Measurements from ENCODE around the gene STX2. TPM values are rescaled to one million over a fixed set of nuclear protein-coding genes. Genes with fewer than 3 reads are reported as not detected.
"Not testable (repeated sequence)": the region's sequence is repeated elsewhere in the genome, so short reads cannot be mapped to it uniquely, and the experiment has no call there.

STX2 gene
- total RNA-seq, 1 donor from 2014 or later: 19.6 TPM

- DNase-seq (ENCODE audit: low spot score): no peak
- intact Hi-C loops (cut with DNase I): no loop called here
Measured at GRCh38 chr12:130813949-130814348, 25.1 kb downstream of the STX2 start.

DNA sequence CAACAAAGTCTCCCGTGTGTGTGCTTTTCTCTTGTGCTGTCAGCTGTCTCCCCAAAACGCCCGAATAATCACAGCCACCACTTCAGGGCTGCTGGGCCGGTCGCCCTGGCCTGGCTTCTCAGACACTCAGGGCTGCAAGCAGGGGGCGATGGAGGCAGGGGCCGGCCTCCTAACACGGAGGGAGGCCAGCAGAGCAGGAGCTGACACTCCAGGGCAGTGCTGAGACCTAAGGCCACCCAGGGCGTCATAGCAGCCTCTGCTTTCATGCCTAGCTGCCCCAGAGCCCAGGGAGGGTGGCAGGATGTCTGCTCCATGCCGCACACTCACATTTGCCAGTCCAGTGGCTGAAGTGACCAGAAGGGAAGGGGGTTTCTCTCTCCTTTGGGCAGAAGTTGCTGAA lies 25.6 kb downstream of the STX2 start:
- no peak for DNase-seq (ENCODE audit: low spot score)
- intact Hi-C loops (cut with DNase I): no loop called here

DNA sequence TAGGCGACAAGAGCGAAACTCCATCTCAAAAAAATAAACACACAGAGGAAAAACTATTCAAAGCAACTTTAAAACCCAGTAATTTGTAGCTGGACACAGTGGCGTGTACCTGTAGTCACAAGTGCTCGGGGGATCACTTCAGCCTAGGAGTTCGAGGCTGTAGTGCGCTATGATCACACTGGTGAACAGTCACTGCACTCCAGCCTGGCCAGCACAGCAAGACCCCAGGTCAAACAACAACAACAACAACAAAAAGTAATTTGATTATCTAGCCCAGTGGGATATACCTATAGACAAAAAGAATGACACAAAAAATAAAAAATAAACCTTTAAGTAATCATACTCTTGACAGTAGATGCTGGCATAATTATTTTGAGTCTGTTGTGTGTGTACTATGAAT lies 29.3 kb downstream of the STX2 start:
- no peak for DNase-seq (ENCODE audit: low spot score)
- intact Hi-C loops (cut with DNase I): no loop called here

DNA sequence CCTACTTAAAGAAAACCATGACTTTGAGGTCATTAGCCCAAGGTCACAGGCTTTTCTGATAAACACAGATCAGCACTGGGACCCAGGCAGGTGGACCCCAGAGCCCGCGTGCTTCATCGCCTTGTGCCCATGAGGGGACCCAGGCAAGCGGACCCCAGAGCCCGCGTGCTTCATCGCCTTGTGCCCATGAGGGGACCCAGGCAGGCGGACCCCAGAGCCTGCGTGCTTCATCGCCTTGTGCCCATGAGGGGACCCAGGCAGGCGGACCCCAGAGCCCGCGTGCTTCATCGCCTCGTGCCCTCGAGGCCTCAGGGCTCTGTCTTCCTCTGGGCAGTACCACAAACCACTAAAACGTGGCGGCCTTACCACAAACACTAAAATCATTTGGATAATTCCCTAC lies 31.7 kb downstream of the STX2 start:
- DNase-seq (ENCODE audit: low spot score): no peak
- intact Hi-C loops (cut with DNase I): no loop called here

DNA sequence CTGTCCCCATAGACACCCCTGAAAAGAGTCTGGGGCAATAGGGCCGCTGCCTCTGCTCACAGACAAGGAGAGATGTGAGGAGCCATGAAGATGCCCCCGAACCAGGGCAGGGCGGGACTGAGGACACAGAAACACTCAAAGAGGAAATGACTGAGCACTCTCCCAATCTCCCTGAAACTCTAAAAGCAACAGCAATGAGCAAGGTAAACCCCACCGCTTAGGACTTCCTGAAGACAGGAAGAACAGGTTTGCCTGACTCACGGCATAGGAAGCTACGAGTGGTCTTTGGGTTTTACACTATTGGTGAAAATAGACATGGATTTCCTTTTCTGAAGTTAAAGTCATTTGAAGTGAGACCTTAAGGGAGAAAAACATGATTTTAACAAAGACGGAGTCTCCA lies 32.5 kb downstream of the STX2 start:
- no peak for DNase-seq (ENCODE audit: low spot score)
- intact Hi-C loops (cut with DNase I): no loop called here

DNA sequence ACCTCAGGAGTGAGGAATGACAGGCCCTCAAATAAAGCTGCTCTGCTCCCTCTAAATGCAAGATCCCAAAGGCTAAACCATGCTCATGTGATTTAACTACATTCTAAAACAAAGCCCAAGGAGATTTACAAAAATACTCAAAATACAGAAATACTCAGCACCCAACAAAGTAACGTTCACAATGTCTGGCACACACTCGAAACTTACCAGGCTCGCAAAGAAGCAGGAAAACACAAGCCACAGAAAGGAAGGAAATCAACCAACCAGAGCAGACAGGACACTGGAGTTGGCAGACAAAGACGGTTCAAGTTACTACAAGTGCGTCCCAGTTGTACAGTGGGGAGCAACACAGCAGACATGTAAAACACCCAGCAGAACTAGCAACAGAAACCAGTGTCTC lies 33.4 kb downstream of the STX2 start:
- no peak for DNase-seq (ENCODE audit: low spot score)
- intact Hi-C loops (cut with DNase I): no loop called here

- DNase-seq (ENCODE audit: low spot score): no peak
- intact Hi-C loops (cut with DNase I): no loop called here
Measured at GRCh38 chr12:130804216-130804615, 34.8 kb downstream of the STX2 start.

DNA sequence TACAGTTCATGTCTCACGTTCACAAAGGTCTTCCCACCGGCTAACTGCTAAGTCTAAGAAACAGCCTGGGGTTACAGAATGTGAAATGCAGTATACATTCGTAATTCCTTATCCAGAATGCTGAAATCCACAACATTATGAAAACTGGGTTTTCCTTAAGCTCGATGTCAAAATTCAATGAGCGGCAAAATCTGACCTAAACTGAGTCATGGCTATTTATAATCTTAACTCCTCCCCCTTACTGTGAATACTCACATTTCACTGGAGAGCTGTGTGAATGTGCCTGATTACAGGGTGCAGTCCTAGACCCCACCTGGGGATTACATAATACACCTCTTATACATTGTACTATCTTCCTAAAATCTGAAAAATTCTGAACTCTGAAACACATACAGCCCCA lies 35.3 kb downstream of the STX2 start:
- intact Hi-C loops (cut with DNase I): no loop called here
- no peak for DNase-seq (ENCODE audit: low spot score)

DNA sequence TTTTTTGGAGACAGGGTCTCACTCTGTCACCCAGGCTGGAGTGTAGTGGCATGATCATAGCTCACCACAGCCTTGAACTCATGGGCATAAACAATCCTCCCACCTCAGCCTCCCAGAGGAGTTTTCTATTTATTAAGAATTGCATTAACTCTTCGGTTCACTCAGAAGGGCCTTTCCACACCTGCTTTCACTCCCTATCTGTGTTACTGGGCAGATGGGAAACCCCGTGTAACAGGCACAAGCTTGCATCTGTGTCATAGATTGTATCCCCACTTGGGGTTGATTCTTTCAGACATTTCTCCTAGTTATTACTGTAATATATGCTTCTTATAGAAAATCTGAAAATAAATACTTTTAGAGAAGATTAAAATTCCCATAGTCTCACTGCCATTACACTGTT lies 38.7 kb downstream of the STX2 start:
- DNase-seq (ENCODE audit: low spot score): no peak
- intact Hi-C loops (cut with DNase I): no loop called here

DNA sequence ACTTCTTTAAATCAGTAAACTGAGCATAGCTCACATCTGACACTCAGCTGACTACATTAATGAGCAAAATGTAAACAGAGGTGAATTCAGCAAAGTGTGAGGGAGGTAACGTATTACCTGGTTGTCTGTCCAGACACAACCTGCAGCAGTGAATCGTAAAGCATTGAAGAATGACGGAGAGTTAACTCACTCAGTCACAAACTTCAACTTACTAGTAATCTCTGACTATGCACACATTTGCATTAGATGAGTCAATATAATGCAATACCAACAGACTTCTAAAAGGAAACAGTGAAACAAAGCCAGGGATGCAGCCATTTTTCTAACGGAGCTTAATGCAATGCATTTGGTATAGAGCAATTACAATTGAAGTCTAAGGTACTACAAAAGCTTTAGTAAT lies 40.0 kb downstream of the STX2 start:
- intact Hi-C loops (cut with DNase I): no loop called here
- no peak for DNase-seq (ENCODE audit: low spot score)

DNA sequence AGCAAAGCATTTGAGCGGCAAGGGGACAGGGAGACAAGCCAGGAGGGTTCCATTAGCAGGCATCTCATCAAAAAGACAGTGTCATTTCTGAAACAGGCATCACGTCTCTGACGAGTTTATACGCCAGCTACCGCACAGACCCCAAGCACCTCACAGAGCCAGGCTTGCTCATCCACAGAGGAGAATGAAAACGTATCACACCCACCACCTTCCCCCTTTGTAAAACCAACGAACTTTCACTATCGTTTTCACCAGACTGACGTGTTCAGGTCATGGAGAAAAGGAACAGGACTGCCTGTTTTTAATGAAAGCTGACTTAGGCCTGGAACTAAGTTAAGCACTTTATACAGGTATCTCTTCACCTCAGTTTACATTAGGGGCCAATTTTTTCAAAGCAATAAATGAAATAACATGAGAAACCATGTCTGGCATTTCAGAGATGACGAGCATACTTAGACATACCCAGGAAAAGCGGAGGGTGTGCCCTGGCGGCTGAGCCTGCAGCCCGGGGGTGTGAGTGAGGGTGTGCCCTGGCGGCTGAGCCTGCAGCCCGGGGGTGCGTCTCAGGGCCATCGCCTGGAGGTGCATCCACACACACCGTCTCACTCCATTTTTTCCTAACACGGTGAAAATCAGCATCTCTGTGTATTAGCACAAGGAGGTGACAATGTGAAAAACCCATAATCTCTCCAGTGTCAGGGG lies 41.9 kb downstream of the STX2 start:
- no peak for DNase-seq (ENCODE audit: low spot score)
- intact Hi-C loops (cut with DNase I): no loop called here

- DNase-seq (ENCODE audit: low spot score): no peak
- intact Hi-C loops (cut with DNase I): no loop called here
Measured at GRCh38 chr12:130795906-130796305, 43.1 kb downstream of the STX2 start.

DNA sequence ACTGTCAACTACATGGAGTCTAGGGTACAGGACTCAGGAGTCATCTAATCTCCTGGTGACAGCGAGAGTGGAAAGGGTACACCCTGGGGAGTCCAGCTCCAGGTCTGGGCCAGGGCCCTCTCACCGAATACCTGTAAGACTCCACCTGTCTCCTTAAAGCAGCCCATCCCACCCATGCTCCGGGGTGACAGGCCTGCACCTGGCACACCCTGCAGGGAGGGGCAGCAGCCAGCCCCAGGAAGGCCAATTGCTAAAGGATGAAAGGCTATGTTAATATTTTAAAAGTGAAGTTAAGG lies 45.5 kb downstream of the STX2 start:
- peak; percentile 60 for DNase-seq (ENCODE audit: low spot score)
- intact Hi-C loops (cut with DNase I): no loop called here

- DNase-seq (ENCODE audit: low spot score): peak; percentile 33
- intact Hi-C loops (cut with DNase I): no loop called here
Measured at GRCh38 chr12:130792821-130793553, 46.1 kb downstream of the STX2 start.

DNA sequence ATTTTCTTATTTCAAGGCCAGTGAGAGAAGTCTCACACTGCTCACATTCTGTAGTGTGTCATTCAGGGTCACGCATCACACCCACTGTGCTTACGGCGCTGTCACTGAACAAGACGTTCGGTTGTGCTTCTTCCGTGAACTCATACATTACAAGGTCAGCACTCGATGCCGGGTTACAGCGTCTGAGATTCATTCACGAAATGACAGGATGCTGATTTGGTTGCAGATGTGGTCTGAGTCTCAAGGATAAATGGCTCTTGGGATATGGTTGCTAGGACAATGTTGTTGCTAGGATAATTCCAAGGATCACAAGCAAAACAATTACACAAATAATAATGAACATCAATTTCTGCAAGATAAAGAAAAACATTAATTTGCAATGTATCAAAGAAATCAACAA lies 47.4 kb downstream of the STX2 start:
- intact Hi-C loops (cut with DNase I): no loop called here
- DNase-seq (ENCODE audit: low spot score): peak; percentile 24

DNA sequence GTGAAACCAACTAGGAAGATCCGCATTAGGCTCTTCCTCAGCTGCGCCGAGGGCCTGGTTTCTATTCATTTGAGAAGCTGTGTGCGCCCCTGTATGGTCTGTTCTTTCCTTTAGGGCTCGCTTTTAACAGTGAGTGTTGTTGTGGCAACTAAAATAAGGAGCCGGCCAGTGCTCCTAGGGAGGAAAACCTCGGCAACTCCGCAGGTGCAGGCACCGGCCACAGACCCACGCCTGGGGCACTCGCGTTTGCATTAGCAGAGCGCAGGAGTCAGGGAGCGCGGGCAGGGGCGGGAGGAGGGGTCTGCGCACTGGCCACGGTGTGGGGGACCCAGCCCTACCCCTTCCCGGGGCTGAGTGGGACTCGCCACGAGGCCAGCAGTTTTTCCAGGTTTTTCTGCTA lies 50.5 kb downstream of the STX2 start:
- DNase-seq (ENCODE audit: low spot score): no peak
- intact Hi-C loops (cut with DNase I): no loop called here

DNA sequence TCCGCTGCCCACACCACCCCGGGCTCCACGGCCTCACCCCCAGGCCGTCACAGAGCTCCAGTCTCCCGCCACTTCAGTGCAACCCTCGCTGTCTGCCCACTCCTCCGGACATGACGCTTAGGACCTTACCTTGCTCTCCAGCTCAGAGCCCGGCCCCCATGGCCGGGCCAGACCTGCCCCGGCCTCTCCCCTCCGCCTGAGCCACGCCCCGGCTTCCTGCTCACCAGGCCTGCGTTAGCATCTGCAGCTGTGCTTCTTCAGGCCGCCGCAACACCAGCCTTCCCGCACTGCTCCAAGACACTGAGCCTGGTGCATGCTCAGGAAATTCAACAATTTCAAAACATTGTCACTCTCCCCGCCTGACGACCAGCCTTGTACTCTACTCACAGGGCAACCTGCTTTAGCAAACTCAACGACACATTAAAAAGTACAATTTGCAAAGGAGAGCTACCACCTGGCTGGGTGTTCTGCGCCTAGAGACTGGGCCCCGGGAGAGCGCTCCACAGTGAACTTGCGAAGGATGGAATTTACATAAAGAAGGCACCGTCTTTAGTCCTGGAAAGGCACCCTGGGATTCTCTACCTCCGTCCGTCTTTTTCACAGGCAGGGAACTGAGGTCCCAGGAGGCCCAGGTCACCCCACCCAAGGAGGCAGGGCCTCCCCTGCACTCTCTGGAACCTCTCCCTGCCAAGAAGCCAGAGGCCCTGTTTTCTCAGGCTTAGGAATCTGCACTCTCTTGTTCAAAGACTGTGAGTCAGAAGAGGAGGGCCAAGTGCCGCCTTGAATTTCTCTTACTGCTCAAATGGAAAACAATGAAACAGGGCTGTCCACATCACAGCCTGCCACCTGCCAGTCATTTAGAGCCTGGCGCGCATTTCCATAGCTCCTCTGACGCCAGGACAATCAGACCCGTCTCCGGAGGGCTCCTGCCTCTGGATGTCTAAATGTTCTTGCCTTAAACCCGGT lies 51.3 kb downstream of the STX2 start:
- intact Hi-C loops (cut with DNase I): no loop called here
- no peak for DNase-seq (ENCODE audit: low spot score)

- intact Hi-C loops (cut with DNase I): no loop called here
- no peak for DNase-seq (ENCODE audit: low spot score)
Measured at GRCh38 chr12:130787041-130787440, 52.0 kb downstream of the STX2 start.

GRCh38 chr12:130783110-130783715 lies 55.8 kb downstream of the STX2 start:
- intact Hi-C loops (cut with DNase I): no loop called here

GRCh38 chr12:130782245-130782644 lies 56.8 kb downstream of the STX2 start:
- intact Hi-C loops (cut with DNase I); DNase-seq (ENCODE audit: low spot score): not testable (repeated sequence)

More at GRCh38 chr12:130783110-130783715, 55.8 kb downstream of the STX2 start:
- DNase-seq (ENCODE audit: low spot score): no peak

Data from cardiac septum (tissue), 1 donor.